HL-60/S4 (cell line): ENCODE data around the gene NRXN2.

Experiments used
- in situ Hi-C: fragments of 300-500 bp; cut with MboI; formaldehyde crosslinking; loops from 2 replicates; pipeline ENCODE4 v1.14.3; 2022; ENCODE audit warnings: low sequenced_read_pairs

The NRXN2 gene

DNA sequence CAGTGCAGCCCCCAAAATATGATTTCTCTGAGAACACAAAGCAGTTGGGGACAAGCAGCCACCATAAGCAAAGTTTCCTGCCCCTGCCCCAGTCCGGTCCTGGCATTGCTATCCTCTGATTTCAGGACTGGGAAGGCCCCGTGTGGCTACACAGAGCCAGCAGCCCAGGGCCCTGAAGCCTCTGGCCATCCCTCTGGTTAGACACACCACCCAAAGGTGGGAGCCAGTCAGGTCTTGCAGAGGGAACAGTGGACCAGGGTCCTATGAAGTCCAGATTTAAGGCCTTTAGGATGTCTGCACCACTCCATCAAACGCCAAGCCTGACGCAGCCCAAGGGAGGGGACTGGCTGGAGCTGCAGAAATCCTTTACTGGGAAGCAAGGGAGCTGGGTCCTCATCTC, 68.6 kb downstream of the NRXN2 start:
- in situ Hi-C loops: no loop called here

DNA sequence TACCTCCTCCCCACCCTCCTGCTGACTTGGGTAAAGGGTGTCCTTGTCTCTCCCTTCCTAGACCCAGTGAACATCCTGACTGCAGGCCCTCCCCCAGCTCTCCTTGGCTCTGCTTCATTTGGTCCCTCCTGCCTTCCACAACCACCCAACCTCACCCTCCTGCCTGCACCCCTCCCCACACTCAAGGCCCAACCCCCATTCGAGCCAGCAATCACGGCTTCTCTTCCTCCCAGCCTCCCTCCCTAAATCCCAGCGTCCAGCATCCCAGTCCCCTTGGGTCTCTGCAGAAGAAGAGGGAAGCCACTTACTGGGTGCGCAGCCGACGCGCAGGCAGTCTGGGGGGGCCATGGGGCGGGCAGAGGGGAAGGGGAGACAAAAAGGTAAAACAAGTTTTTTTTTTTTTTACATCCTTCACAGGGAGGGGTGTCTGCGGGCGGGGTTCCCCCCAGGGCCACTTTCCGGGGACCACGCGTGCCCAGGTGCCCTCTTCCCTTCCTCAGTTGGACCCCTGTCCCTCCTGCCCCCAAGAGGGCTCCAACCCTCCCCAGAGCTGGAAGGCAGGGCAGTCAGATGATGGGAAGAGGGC, 69.5 kb downstream of the NRXN2 start:
- in situ Hi-C loops: no loop called here

DNA sequence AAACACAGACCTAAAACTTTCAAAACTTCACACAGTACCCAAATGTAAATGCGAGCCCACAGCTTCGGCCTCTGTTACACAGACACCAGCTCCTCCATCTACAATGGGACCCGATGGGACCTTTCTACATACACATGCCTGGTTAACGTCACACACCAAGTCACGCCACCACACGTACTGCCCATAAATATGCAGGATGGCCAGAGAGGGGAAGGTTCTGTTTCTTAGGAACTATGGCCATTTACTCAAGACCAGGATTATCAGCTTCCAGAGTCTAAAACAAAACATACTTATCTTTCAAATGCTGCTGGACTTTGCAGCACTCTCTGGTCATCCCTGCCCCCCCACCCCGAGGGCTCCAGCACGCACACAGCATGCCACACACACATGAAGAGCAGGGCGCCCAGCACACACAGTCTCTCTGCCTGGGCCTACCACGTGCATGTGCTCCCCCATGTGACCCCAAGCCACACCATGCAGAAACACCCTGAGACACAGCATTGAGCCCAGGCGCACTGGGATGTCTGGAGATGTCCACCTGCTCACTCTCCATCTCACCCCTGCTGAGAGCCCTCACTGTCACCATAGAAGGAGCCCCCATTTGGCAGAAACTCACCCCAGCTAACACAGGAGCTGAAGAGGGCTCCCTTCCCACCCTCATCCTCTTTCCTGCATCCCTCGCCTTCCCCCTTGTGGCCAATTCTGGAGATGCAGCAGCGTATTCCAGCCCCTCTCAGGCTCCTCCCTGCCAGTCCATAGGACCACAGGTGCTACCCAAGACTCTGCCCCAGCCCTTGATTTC, 70.2 kb downstream of the NRXN2 start:
- in situ Hi-C loops: no loop called here

DNA sequence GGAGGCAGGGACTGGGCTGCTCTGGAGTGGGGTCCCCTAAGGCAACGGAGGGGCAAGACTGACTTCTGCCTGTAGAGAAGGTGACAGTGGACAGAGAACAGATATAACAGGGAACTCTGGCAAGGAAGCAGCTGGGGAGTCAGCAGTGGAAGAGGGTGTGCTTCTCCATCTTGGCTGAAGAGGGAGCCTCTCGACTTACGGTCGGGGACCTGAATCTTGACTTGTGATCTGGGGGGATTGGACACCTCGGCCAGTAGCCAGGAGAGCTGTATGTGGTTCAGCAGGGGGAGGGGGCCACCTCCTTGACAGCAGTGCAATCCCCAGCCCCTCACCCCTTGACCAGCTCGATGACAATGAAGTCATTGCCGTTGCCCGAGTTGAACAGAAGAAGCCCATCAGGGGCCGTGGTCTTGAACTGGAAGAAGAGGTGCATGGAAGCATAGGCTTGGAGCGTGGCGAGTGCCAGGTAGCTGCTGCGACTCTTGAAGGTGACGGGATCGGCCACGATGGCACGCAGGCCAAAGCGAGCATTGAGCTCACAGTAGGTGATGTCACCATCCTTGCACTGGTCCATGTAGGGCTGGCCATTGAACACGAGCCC, 72.0 kb downstream of the NRXN2 start:
- in situ Hi-C loops: no loop called here

DNA sequence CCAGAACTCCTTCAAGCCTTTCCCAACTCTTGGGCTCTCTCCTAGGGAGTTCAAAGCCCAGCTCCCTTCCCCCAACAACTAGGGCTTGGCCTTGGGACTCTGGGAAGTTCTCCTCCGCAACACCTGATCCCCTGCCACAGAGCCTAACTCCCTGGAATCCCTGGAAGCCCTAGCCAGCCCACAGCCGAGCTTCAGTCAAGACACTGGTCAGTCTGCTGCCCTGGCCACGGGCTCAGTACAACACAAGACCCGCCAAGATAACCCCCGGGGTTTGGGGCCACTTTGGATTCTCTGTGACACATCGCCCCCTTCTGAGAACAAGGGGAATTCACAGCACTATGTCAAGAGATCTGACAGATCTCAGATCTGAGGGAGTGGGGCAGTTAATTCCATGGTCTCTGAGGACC, 73.7 kb downstream of the NRXN2 start:
- in situ Hi-C loops: no loop called here

DNA sequence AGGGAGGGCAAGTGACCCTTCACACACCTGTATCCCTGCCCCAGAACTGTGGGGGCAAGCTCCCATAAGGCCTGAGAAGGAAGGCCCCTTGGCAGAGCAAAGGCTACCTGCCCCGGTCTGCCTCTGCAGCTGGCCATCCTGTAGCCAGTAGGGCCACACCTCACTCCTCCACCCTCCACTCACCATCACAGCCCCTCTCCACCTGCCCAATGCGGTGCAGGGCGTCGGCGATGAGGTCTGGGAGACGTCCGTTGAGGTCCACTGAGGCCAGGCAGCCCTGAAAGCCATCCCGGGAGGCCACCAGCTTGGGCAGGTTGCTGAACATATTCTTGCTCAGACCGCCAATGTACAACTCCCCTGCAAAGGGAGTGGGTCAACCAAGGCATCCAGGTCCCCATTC, 74.4 kb downstream of the NRXN2 start:
- in situ Hi-C loops: no loop called here

DNA sequence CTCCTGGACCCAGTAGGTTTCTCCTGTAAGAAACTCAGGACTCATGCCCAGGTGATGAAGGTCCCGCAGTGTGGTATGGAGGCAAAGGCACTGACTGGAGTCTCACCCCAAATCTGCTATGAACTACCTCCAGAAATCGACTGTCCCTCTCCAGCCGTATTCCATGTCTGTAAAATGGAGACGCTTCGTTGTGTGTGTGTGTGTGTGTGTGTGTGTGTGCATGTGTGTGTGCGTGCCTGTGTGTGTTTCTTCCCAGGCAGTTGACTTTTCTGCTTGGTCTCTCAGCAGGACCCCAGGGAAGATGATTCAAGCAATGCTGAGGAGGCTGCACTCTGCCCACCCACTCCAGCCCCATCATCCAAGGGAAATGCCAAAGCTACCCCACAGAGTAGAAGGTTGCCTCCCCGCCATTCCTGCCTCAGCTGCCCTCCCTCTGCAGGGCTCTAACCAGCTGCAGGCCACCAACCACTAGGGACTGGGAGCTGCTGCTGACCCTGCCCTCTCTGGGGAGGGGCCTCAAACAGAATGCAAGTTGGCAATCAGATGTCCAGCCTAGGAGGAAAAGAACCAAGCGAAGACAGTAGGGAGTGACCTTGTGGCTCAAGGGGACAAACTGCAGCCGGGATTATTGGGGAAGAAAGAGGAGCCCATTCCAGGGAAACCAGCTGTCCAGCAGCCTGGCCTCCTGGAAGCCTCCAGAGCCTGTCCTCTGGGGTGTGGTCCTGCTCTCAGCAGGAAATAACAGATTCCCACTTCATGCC, 75.8 kb downstream of the NRXN2 start:
- in situ Hi-C loops: no loop called here

DNA sequence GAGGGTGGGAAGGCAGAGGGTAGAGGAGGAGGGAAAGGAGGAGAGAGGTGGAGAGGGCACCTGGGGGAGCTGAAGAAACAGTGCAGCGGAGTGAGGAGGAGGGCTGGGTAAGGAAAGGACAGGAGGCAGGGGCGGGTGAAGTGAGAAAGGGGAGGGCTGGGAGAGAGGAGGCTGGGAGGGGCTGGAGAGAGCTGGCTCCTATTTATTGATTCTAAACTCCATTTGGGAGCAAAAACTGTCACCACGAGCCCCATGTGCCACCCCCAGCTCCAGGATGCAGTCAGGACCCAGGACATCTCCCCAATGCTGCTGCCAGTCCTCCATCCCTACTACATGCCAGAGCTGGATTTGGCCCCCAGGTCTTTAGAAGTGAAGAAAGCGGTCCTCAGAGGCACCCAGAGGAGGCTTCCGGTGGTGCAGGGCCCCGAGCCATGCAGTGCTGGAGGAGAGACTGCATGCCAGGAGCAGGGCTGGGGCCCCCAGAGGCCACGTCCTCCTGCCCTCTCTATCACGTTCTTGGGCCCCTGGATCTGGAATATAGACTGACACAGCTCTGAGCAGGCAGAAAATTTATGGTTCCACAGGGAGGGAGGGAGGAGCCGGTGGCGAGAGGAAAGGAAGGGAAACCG, 78.2 kb downstream of the NRXN2 start:
- in situ Hi-C loops: no loop called here

DNA sequence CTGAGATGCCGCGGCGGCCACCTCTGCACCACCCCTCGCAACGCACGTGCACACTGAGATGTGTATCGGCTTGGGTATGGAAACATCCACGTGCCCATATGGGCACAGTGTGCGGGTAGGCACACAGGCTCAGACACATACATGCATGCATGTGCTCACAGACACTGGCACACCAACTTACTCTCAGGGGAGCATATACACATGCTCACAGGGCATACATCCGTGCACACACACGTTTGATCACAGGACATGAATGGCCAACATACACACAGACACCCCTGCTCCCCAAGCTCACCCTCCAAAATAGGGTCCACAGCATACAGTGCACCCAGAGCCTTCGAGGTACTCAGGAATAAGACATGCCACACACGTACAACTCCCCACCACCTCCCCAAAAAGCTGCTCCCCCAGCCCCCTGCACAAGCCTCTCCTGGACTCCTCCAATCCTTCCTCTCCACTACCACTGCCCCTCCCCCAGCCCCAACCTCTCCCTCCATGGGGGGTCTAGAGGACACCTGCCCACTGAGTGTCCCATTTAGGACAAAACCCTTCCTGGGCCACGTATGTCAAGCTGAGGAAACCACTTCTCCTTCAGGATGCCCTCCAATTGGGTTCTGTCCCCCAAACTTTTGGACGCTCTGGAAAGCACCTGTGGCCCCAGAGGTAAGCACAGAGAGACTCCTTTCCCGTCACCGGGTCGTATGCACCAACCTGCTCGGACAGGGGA, 78.9 kb downstream of the NRXN2 start:
- in situ Hi-C loops: no loop called here

DNA sequence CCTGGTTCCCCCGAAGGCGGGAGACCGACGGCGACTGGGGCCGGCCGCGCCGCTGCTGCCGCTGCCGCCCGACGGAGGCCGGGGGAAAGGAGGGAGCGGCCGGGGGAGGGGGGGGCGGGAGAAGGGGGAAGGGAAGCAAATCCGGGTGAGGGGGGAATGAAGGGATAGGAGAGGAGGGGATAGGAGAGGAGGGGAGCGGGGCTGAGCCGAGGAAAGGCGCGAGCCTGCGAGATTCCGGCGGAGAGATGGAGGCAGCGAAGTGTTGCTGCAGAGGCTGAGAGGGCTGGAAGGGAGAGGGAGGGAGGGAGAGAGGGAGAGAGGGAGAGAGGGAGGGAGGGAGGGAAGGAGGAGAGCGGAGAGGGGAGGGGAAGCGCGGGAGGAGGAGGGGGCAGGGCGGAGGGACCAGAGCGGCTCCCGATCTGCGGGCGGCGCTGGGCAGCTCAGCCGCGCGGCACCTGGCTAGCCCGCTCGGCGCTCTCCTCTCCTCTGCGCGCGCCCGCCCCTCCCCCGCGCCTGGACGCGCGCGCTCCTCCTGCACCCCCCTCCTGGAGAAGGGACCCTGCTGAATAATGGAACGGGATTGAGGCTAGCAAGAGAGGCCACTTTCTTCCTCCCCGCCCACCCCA, 79.6 kb downstream of the NRXN2 start:
- in situ Hi-C loops: no loop called here

DNA sequence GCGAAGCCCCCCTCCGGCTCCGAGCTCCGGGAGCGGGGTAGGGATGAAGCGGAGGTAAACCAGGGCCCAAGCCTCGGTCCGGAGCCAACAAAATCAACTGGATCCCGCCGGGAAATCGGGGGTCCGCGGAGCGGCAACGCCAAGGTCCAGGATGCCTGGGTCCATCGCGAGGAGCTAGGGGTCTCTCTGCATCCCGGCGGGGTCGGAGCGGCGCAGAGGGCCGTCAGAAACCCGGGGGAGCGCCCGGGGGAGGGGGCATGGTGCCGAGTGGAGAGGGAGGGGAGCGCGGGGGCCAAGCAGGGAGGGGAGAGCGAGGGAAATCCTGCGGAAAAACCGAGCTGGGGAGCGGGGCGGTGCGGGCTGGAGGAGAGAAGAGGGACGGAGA, 80.1 kb downstream of the NRXN2 start:
- in situ Hi-C loops: no loop called here

DNA sequence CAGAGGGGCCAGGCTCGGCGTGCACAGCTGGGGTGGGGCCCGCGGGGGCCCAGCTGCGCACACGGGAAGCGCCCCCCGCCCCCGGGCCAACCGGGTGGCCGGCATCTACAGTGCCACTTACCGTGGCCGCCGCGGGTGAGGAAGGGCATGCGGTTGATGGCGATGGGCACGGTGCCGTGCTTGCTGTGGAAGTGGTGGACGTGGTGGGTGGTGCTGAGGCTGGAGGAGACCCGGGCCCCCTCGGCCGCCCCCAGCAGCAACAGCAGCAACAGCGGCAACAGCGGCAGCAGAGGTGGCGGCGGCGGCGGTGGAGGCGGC, 80.6 kb downstream of the NRXN2 start:
- in situ Hi-C loops: no loop called here

DNA sequence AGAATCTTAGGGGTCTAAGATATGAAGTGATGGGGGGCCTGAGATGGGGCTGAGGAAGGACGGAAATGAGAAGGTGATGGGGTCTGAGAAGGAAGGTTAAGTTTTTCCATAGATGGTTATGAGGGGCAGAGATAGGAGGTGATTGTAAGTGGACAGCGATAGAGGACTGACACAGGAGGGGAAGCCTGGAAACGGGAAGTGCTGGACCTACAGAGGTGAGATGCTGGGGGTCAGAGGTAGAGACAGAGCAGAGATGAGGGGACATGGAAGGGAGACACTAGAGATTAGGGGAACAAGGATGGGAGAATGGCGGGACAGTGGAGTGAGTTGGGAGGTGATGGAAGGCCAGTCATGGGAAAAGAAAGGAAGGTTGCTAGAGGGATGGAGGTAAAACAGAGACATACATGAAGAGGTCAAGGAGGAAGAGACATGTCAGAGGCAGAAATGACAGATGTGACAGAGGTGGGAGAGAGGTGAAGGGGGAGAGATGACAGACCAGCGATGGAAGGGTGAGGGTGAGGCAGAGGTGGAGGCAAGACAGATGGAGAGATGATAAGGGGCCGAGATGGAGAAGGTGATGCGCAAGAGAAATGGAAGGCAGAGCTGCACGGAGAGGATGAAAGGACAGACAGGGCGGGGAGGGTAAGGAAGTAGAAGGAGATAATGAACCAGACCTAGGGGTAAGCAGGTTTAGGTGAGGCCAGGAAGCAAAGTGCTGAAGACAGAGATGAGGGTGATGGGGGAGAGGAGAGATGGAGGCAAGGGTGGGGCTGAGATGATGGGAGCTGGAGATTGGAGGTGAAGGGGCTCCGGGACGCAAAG, 81.2 kb downstream of the NRXN2 start:
- in situ Hi-C loops: no loop called here

DNA sequence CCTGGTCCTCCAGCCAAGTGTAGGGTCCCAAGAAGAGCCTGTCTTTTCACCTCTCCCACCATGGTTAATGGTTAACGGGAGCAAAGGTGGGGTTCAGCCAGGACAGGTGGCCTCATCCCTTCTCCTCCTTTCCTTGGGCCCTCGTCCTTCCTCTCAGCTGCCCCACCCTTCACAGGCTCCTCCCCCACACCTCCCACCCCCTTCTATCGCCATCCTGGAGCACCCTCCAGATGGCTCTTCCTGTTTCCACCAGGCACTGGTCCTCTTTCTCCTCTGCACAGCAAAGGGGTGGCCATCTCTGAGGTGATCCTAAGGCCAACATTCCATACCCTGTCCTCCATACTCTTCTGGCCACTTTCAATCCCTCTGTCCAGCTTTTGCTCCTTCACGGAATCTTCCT, 83.1 kb downstream of the NRXN2 start:
- in situ Hi-C loops: no loop called here

DNA sequence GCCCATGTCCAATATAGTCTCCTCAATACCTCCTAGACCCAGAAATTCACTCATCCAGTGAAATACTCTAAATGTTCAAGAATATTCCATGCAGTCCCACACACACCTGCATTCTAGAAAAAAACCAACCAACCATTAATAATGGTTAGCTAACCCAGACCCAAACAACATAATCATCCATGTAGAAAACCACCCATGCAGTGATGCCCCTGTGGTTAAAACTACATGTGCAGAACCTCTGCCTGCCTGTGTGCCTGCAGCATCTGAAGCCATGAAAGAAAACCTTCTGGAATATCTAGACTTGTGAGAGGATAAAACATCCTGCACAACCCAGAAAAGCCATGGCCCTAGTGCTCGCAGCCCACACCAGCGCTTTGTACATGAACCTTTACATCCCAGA, 84.2 kb downstream of the NRXN2 start:
- in situ Hi-C loops: no loop called here

DNA sequence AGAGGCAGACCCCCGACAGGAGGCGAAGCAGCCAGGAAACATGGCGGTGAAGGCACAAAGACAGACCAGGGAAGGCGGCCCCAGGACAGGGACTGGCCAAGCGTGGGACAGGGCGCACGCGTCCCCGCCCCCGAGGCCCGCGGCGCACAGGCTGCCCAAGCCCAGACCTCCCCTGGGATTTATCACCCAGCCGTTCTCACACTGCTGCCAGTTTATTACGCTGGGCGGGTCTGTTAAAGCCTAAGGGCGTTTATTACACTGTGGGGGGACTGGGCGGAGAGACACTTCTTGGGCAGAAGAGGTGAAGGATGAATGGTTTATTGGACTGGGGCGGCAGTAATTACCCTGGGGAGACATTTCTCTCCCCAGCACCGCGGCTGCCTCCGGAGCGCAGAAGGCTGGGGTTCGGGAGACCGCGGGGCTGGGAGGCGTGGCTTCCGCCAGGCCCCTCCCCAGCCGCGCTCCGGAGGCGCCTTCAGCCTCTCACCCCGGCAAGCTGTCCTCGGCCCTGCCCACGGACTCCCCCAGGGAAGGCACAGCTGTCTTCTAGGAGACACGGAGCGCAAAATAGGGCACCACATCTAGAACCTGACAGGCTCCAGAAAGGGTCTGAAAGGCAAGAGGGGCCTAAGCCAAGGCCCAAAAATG, 84.9 kb downstream of the NRXN2 start:
- in situ Hi-C loops: no loop called here

DNA sequence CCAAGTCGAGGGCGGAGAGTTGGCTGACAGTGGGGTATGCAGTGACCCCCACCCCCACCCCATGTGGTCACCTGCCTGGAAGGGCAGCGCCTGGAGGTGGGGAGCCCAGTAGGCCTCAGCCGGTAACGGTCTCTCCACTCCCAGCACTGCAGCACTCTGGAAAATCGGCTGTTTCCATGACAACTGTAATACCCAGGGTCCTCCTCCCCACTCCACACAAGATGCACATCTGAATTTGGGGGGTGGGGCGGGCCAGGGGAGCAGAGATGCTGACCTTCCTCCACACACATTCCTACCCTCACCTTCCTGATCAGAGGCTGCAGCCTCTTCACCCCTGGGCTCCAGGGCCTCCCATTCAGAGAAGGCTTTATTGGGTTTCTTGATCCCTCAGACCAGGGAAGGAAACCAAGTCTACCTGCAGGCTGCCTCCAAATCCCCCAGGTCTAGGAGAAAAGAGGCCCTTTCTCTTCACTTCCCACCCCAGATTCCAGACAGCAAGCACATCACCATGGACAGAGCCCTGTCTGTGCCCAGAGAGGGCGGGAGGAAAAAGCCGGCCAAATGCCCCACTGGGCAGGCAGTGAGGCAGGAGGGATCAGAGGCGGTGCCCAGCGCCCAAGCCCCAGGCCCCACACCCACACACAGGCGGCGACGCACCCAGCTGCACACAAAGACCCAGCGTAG, 85.5 kb downstream of the NRXN2 start:
- in situ Hi-C loops: no loop called here

DNA sequence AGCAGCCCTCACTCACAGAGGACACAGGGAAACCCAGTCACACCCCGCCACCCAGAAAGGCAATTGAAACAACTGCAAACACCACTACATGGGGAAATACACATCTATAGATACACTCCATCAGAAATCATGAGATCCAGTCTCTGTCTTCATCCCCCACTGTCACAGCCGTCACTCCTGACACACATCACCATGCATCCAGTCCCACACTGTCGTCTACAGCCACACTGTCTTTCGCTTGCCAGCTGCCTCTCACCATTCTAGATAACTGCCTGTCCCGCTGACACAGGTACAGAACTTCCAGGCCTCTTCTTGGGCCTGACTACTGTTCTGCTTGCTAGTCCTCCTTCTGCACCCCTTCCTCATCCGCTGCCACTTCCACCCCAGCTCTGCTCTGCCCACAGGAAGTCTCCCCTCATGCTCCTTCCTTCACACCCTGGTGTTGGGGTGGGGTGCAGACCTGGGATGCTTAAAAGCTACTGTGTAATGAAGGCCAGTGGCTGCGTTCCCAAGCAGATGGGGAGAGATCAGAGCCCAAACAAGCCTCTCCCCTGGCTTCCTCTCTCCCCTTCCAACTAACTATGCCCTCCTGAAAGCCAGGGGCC, 89.3 kb downstream of the NRXN2 start:
- in situ Hi-C loops: no loop called here
